H9 (cell line): ENCODE measurements around the gene MT3. TPM values are rescaled to one million over a fixed set of nuclear protein-coding genes. Genes with fewer than 3 reads are reported as not detected.

ENCODE experiments used
- DNase-seq: peaks from one replicate; pipeline ENCODE4 v3.0.0-alpha.2; 2017
- H2AFZ ChIP-seq: one replicate; pipeline ENCODE4 v1.6.1; 2013; ENCODE audit warnings: mild to moderate bottlenecking, low read length, control low read depth, moderate library complexity
- H2AK5ac ChIP-seq: 2 replicates; pipeline ENCODE4 v1.6.1; 2013; ENCODE audit warnings: low read length, control low read depth, mixed read lengths; ENCODE audit not compliant: insufficient read length
- H2BK120ac ChIP-seq: one replicate; pipeline ENCODE4 v1.6.1; 2013; ENCODE audit warnings: low read depth, mild to moderate bottlenecking, low read length, control low read depth, inconsistent platforms; ENCODE audit not compliant: poor library complexity, severe bottlenecking
- H2BK12ac ChIP-seq: 2 replicates; pipeline ENCODE4 v1.6.1; 2013; ENCODE audit warnings: low read length, control low read depth, mixed read lengths, low read depth; ENCODE audit not compliant: insufficient read length
- H2BK15ac ChIP-seq: 2 replicates; pipeline ENCODE4 v1.6.1; 2013; ENCODE audit warnings: low read depth, low read length, control low read depth
- H2BK20ac ChIP-seq: one replicate; pipeline ENCODE4 v1.6.1; 2013; ENCODE audit warnings: low read depth, mild to moderate bottlenecking, low read length, control low read depth, inconsistent platforms; ENCODE audit not compliant: poor library complexity, severe bottlenecking
- H2BK5ac ChIP-seq: 2 replicates; pipeline ENCODE4 v1.6.1; 2013; ENCODE audit warnings: low read length, control low read depth, mixed read lengths; ENCODE audit not compliant: insufficient read length
- H3K14ac ChIP-seq: 2 replicates; pipeline ENCODE4 v1.6.1; 2013; ENCODE audit warnings: low read length, control low read depth; ENCODE audit not compliant: insufficient read depth
- H3K18ac ChIP-seq: 2 replicates; pipeline ENCODE4 v1.6.1; 2013; ENCODE audit warnings: low read depth, mild to moderate bottlenecking, mixed read lengths, low read length, control low read depth; ENCODE audit not compliant: insufficient read length
- H3K23ac ChIP-seq: 2 replicates; pipeline ENCODE4 v1.6.1; 2013; ENCODE audit warnings: low read length, control low read depth, mixed read lengths, low read depth; ENCODE audit not compliant: insufficient read length
- H3K23me2 ChIP-seq: 2 replicates; pipeline ENCODE4 v1.6.1; 2013; ENCODE audit warnings: low read depth, mild to moderate bottlenecking, mixed read lengths, low read length, control low read depth; ENCODE audit not compliant: insufficient read length, poor library complexity, severe bottlenecking
- H3K27ac ChIP-seq: 2 replicates; pipeline ENCODE4 v1.5.1; 2013; ENCODE audit warnings: low read length, control low read depth, mixed read lengths, low read depth; ENCODE audit not compliant: insufficient read length
- H3K27me3 ChIP-seq: 2 replicates; pipeline ENCODE4 v1.6.1; 2013; ENCODE audit warnings: low read length, control low read depth, inconsistent platforms; ENCODE audit not compliant: insufficient read depth
- H3K4ac ChIP-seq: 2 replicates; pipeline ENCODE4 v1.6.1; 2013; ENCODE audit warnings: low read depth, mild to moderate bottlenecking, control low read depth, inconsistent platforms, low read length, moderate library complexity
- H3K4me1 ChIP-seq: 2 replicates; pipeline ENCODE4 v1.6.1; 2013; ENCODE audit warnings: low read length, control low read depth, inconsistent platforms; ENCODE audit not compliant: insufficient read depth
- H3K4me2 ChIP-seq: 2 replicates; pipeline ENCODE4 v1.6.1; 2013; ENCODE audit warnings: low read length, control low read depth, mixed read lengths; ENCODE audit not compliant: insufficient read length, insufficient read depth
- H3K56ac ChIP-seq: 2 replicates; pipeline ENCODE4 v1.6.1; 2013; ENCODE audit warnings: low read depth, mild to moderate bottlenecking, mixed read lengths, low read length, control low read depth; ENCODE audit not compliant: insufficient read length
- H3K79me1 ChIP-seq: 2 replicates; pipeline ENCODE4 v1.6.1; 2013; ENCODE audit warnings: low read depth, mild to moderate bottlenecking, moderate library complexity, low read length, control low read depth, inconsistent platforms; ENCODE audit not compliant: insufficient read depth, poor library complexity, severe bottlenecking
- H3K79me2 ChIP-seq: 2 replicates; pipeline ENCODE4 v1.6.1; 2013; ENCODE audit warnings: low read length, control low read depth, inconsistent platforms; ENCODE audit not compliant: insufficient read depth
- H3K9ac ChIP-seq: 2 replicates; pipeline ENCODE4 v1.6.1; 2013; ENCODE audit warnings: low read length, control low read depth, mixed read lengths; ENCODE audit not compliant: insufficient read length; ENCODE audit errors: extremely low read depth
- H3K9me3 ChIP-seq: one replicate; pipeline ENCODE4 v1.6.1; 2013; ENCODE audit warnings: low read depth, low read length, inconsistent platforms; ENCODE audit not compliant: control insufficient read depth
- H3T11ph ChIP-seq: one replicate; pipeline ENCODE4 v1.6.1; 2013; ENCODE audit warnings: mild to moderate bottlenecking, low read length, control low read depth, inconsistent platforms
- H4K20me1 ChIP-seq: one replicate; pipeline ENCODE4 v1.6.1; 2013; ENCODE audit not compliant: control insufficient read depth, insufficient read length, insufficient read depth
- H4K5ac ChIP-seq: 2 replicates; pipeline ENCODE4 v1.6.1; 2013; ENCODE audit warnings: low read depth, mild to moderate bottlenecking, mixed read lengths, low read length, control low read depth; ENCODE audit not compliant: insufficient read length
- H4K8ac ChIP-seq: replicated peaks from 2 replicates; pipeline ENCODE4 v1.6.1; 2013; ENCODE audit warnings: low read length, control low read depth, mixed read lengths, low read depth; ENCODE audit not compliant: insufficient read length
- H4K91ac ChIP-seq: 2 replicates; pipeline ENCODE4 v1.6.1; 2013; ENCODE audit warnings: low read depth, mild to moderate bottlenecking, moderate library complexity, mixed read lengths, low read length, control low read depth; ENCODE audit not compliant: insufficient read length
- H3K27ac Mint-ChIP-seq, 3 experiments: 2 replicates in 2 of 3; 3 replicates in 1 of 3; pipeline ENCODE4 v1.8.0; 2020 to 2021; ENCODE audit warnings: mixed read lengths in 3 of 3, mild to moderate bottlenecking in 1 of 3, moderate library complexity in 1 of 3
- H3K27me3 Mint-ChIP-seq: 2 replicates; pipeline ENCODE4 v1.8.0; 2021; ENCODE audit warnings: low read depth, mild to moderate bottlenecking, moderate library complexity, mixed read lengths
- H3K36me3 Mint-ChIP-seq, 3 experiments: 2 replicates in 2 of 3; 3 replicates in 1 of 3; pipeline ENCODE4 v1.8.0; 2020 to 2021; ENCODE audit warnings: low read depth in 3 of 3, mixed read lengths in 3 of 3; ENCODE audit not compliant: insufficient read depth in 1 of 3
- H3K4me1 Mint-ChIP-seq, 2 experiments: 2 replicates each; pipeline ENCODE4 v1.8.0; 2020; ENCODE audit warnings: mixed read lengths in 2 of 2
- H3K4me3 Mint-ChIP-seq, 2 experiments: 2 replicates in 1 of 2; 3 replicates in 1 of 2; pipeline ENCODE4 v1.8.0; 2020 to 2021; ENCODE audit warnings: mild to moderate bottlenecking in 2 of 2, mixed read lengths in 2 of 2, moderate library complexity in 1 of 2
- H3K9me3 Mint-ChIP-seq, 2 experiments: 2 replicates in 1 of 2; 3 replicates in 1 of 2; pipeline ENCODE4 v1.8.0; 2020; ENCODE audit warnings: mild to moderate bottlenecking in 2 of 2, mixed read lengths in 2 of 2, moderate library complexity in 1 of 2
- WGBS: extraction: QIAGEN DNeasy Blood & Tissue Kit; methylation state at CpG from one replicate; pipeline ENCODE4 v1.1.7; 2013; ENCODE audit warnings: missing lambda C conversion rate, low lambda C conversion rate, mixed read lengths; ENCODE audit not compliant: insufficient read length; ENCODE audit errors: extremely low coverage; 5-methylcytosine and 5-hydroxymethylcytosine counted together
- total RNA-seq: library from RNA; stranded (reverse); gene quantifications from 2 replicates; pipeline ENCODE4 v1.2.1, GENCODE V29; 2021
- TF ChIP-seq, protein P1 (sequence below): fragments of 200-600 bp; sonication (generic); conservative IDR thresholded peaks from 3 replicates; pipeline ENCODE4 v1.8.0; 2021; ENCODE audit warnings: antibody characterized with exemption, mild to moderate bottlenecking

Gene MT3
- total RNA-seq, 1 experiment from 2014 or later = not detected

DNA sequence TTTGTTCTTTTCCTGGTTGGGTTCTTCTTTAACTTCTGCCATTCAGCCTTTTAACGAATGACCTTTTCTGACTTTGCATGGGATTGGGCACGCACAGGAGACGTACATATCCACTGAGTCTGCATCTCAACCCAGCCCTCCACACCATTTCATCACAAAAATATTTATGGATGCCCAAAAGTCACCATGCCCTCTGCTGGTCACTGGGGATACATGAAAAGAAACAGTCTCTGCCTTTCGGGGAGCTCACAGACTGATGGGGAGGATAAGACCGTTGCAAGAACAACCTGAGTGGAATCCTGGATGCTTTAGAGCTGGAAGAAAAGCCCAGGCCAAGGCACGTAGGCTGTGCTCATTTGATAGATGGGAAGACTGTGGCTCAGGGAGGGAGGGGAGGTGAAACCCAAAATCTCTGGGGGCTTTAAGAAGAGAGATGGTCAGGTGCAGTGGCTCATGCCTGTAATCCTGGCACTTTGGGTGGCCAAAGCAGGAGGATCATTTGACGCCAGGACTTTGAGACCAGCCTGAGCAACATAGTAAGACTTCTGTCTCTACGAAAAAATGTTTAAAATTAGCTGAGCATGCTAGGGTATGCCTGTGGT, 11.2 kb downstream of the MT3 start:
- Histone ChIP-seq H4K8ac (no peak overlapping the region), H4K20me1 (no peaks in the 10 kb centered on the region), H2BK12ac (no peak overlapping the region), H2BK120ac (no peak overlapping the region), H3T11ph (no peak overlapping the region), H3K23me2 (no peaks in the 10 kb centered on the region), H2AK5ac (no peak overlapping the region), H3K27ac (no peak overlapping the region), H2BK15ac (no peak overlapping the region), H3K79me2 (no peaks in the 10 kb centered on the region), H3K9ac (no peak overlapping the region), H2BK5ac (no peak overlapping the region), H4K5ac (no peak overlapping the region), H3K9me3 (no peaks in the 10 kb centered on the region), H3K27me3 (no peaks in the 10 kb centered on the region), H4K91ac (no peak overlapping the region), H3K4ac (no peak overlapping the region), H3K4me1 (no peaks in the 10 kb centered on the region), H3K18ac (no peak overlapping the region), H3K23ac (no peak overlapping the region), H3K56ac (no peak overlapping the region), H3K79me1 (no peaks in the 10 kb centered on the region), H2BK20ac (no peak overlapping the region), H3K14ac (no peak overlapping the region), H3K4me2 (no peak overlapping the region), H2AFZ (no peak overlapping the region)
- H3K4me3 Mint-ChIP-seq = no peak overlapping the region
- WGBS = no CpG with 5 or more reads among the region's 8 CpGs
- H3K27ac Mint-ChIP-seq = no peak overlapping the region
- TF ChIP-seq, protein P1, sequence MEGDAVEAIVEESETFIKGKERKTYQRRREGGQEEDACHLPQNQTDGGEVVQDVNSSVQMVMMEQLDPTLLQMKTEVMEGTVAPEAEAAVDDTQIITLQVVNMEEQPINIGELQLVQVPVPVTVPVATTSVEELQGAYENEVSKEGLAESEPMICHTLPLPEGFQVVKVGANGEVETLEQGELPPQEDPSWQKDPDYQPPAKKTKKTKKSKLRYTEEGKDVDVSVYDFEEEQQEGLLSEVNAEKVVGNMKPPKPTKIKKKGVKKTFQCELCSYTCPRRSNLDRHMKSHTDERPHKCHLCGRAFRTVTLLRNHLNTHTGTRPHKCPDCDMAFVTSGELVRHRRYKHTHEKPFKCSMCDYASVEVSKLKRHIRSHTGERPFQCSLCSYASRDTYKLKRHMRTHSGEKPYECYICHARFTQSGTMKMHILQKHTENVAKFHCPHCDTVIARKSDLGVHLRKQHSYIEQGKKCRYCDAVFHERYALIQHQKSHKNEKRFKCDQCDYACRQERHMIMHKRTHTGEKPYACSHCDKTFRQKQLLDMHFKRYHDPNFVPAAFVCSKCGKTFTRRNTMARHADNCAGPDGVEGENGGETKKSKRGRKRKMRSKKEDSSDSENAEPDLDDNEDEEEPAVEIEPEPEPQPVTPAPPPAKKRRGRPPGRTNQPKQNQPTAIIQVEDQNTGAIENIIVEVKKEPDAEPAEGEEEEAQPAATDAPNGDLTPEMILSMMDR = peak; percentile 71
- H3K27me3 Mint-ChIP-seq = peaks cover 46% of the 10 kb centered on the region
- DNase-seq = no peak
- no peaks in the 10 kb centered on the region for H3K36me3 Mint-ChIP-seq
- peaks cover 0 to 3% of the 10 kb centered on the region in 2 experiments; a peak in 1 of 5 replicates for H3K9me3 Mint-ChIP-seq
- H3K4me1 Mint-ChIP-seq = peaks cover 4 to 5% of the 10 kb centered on the region in 2 experiments; a peak in 1 of 4 replicates
